Fibroblast of pulmonary artery (primary cell): ENCODE measurements around the gene RAB2B.

Source experiments
- DNase-seq: peaks from one replicate; pipeline ENCODE4 v3.0.0-alpha.2; 2010; ENCODE audit warnings: low read depth
- H3K4me3 ChIP-seq: replicated peaks from 2 replicates; pipeline ENCODE4 v1.5.1; 2011; ENCODE audit warnings: low read depth, mild to moderate bottlenecking, control low read depth, low read length, moderate library complexity
- CTCF ChIP-seq: IDR thresholded peaks from 2 replicates; pipeline ENCODE4 v1.5.1; 2011; ENCODE audit warnings: mild to moderate bottlenecking, control low read depth, low read length, inconsistent platforms; ENCODE audit errors: missing control alignments

Gene RAB2B

GRCh38 chr14:21520767-21521166 lies 44.0 kb upstream of the RAB2B start:
- TF ChIP-seq CTCF, result no peak
- no peak for DNase-seq
- H3K4me3 ChIP-seq, result no peak overlapping the region

DNA sequence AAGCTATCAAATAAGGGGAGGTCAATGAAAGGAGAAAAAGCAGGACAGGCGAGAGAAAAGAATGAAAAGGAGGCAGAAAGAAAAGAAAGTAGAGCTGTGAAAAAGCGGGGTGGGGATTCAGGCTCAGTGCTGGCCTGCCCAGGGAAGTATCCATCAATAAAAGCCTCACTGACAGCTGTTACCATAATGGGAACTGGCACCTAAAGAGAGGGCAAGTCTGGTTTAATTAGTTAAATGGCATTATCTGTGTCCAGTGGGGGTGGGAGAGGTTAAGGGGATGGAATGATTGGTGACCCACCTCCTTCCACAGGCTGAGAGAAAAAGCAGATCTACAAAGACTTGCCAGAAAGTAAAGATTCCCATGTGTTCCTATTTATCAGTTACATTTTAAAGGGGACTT lies 42.0 kb upstream of the RAB2B start:
- no peak for TF ChIP-seq CTCF
- H3K4me3 ChIP-seq, result no peak overlapping the region
- DNase-seq, result no peak

DNA sequence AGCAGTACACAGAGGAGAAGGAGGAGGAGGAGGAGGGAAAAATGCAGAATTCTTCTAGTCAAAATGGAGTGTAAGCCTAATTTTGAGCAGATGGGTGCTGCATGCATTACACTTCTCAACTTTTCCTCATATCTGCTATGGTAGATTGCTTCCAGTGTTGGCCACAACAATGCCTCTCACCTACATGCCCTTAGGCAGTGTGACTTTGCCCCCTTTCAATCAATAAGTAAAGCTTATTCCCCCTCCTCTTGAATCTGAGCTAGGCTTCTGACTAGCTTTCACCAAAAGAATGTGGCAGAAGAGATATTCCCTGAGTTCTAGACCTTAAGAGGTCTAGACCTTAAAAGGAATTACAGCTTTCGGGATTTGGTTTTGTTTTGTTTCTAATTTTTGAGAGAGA lies 37.6 kb upstream of the RAB2B start:
- TF ChIP-seq CTCF, result no peak
- no peak overlapping the region for H3K4me3 ChIP-seq
- no peak for DNase-seq

- peak within 1 kb of the TSS; percentile 89 for H3K4me3 ChIP-seq
- no peak for TF ChIP-seq CTCF
- peak; percentile 99 for DNase-seq
These were observed 34.2 kb upstream of the RAB2B start, which contains the start of gene METTL3 for GRCh38 chr14:21510735-21511657. METTL3 (minus strand) TSS chr14:21511340; CDS start chr14:21511223, 117 bp downstream.

GRCh38 chr14:21509432-21510143 lies 32.8 kb upstream of the RAB2B start:
- TF ChIP-seq CTCF, result no peak
- no peak for DNase-seq
- H3K4me3 ChIP-seq, result peak overlapping the region; percentile 89

DNA sequence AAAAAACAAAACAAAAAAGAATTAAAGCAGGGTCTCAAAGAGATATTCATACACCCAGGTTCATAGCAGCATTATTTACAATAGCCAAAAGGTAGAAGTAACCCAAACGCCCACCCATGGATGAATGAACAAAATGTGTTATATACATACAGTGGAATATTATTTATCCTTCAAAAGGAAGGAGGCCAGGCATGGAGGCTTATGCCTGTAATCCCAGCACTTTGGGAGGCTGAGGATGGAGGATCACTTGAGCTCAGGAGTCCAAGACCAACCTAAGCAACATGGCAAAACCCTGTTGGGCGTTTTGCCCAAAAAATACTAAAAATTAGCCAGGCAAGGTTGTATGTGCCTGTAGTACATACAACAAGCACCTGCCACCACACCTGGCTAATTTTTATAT lies 29.8 kb upstream of the RAB2B start:
- no peak overlapping the region for H3K4me3 ChIP-seq
- TF ChIP-seq CTCF, result no peak
- DNase-seq, result no peak
